Spleen (tissue), 11 donors: ENCODE data around the gene TM9SF4. TPM values are rescaled to one million over a fixed set of nuclear protein-coding genes. Genes with fewer than 3 reads are reported as not detected.

Experiments
- DNase-seq: peaks from one replicate; pipeline ENCODE4 v3.0.0-alpha.2; 2020
- H3K27ac ChIP-seq, 8 donors: fragments of 200-600 bp; sonication (generic) in 7 of 8; 1 replicate in 4 of 8; 2 replicates in 4 of 8; pipeline versions ENCODE4 v1.5.0 to v1.8.0; 2016 to 2021; ENCODE audit warnings: inconsistent platforms in 4 of 8, mild to moderate bottlenecking in 4 of 8, moderate library complexity in 1 of 8
- H3K27me3 ChIP-seq, 7 donors: fragments of 200-600 bp; sonication (generic) in 6 of 7; replicated peaks in 1 of 7; 1 replicate in 4 of 7; 2 replicates in 3 of 7; pipeline versions ENCODE4 v1.5.0 to v1.8.0; 2016 to 2021; ENCODE audit warnings: inconsistent platforms in 3 of 7, mild to moderate bottlenecking in 1 of 7
- H3K36me3 ChIP-seq, 6 donors: fragments of 200-600 bp; sonication (generic) in 5 of 6; 1 replicate in 4 of 6; 2 replicates in 2 of 6; pipeline versions ENCODE4 v1.5.0 to v1.8.0; 2016 to 2021; ENCODE audit warnings: inconsistent platforms in 2 of 6
- H3K4me1 ChIP-seq, 6 donors: fragments of 200-600 bp; sonication (generic) in 5 of 6; 1 replicate in 3 of 6; 2 replicates in 3 of 6; pipeline versions ENCODE4 v1.5.0 to v1.8.0; 2016 to 2021; ENCODE audit warnings: inconsistent platforms in 3 of 6
- H3K4me3 ChIP-seq, 8 donors: fragments of 200-600 bp; sonication (generic) in 7 of 8; 1 replicate in 4 of 8; 2 replicates in 4 of 8; pipeline versions ENCODE4 v1.5.0 to v1.8.0; 2016 to 2021; ENCODE audit warnings: inconsistent platforms in 4 of 8, mild to moderate bottlenecking in 4 of 8, moderate library complexity in 2 of 8
- H3K9me3 ChIP-seq, 8 donors: fragments of 200-600 bp; sonication (generic) in 7 of 8; 1 replicate in 4 of 8; 2 replicates in 4 of 8; pipeline versions ENCODE4 v1.5.0 to v1.8.0; 2016 to 2021; ENCODE audit warnings: inconsistent platforms in 4 of 8
- CTCF ChIP-seq, 11 experiments: fragments of 200-600 bp in 7 of 11; fragments of 450-650 bp in 4 of 11; sonication (generic) in 4 of 11; IDR thresholded peaks in 8 of 11; conservative IDR thresholded peaks in 3 of 11; 1 replicate in 7 of 11; 2 replicates in 4 of 11; pipeline versions ENCODE4 v1.4.0 to v1.8.0; 2016 to 2021; ENCODE audit warnings: antibody characterized with exemption in 11 of 11, inconsistent platforms in 4 of 11, mild to moderate bottlenecking in 1 of 11
- POLR2A ChIP-seq, 3 donors: fragments of 450-650 bp; IDR thresholded peaks; one replicate each; pipeline ENCODE4 v1.5.1; 2017; ENCODE audit warnings: antibody characterized with exemption in 3 of 3, mild to moderate bottlenecking in 1 of 3
- POLR2AphosphoS5 ChIP-seq, 3 donors: sonication (generic); formaldehyde crosslinking; IDR thresholded peaks; one replicate each; pipeline ENCODE4 v1.5.1; 2017; ENCODE audit warnings: antibody characterized with exemption in 3 of 3
- WGBS, 5 donors: extraction: QIAGEN DNeasy Blood & Tissue Kit in 3 of 5; methylation state at CpG; one replicate each; pipeline versions ENCODE4 v1.1.5 to v1.1.7; 2013 to 2018; 5-methylcytosine and 5-hydroxymethylcytosine counted together
- intact Hi-C: fragments of 100-400 bp; cut with DNase I; formaldehyde crosslinking; loops from one replicate; pipeline ENCODE4 v1.15.0; 2023; ENCODE audit warnings: low total_unique reads
- polyA plus RNA-seq, 3 donors: library from polyadenylated mRNA; stranded (reverse); fragments of 200-250 nt; gene quantifications; one replicate each; pipeline ENCODE4 v1.2.1, GENCODE V29; 2013
- total RNA-seq, 7 donors: library from RNA; depleted of rRNA in 3 of 7; stranded (reverse); fragments of >200 nt in 3 of 7; fragmentation: NEBNext Ultra II Directional in 4 of 7; extraction: Animal tissue kit (Norgen Biotek cat#: 25700) in 4 of 7; gene quantifications; one replicate each; pipeline versions ENCODE4 v1.1.0 to v1.2.1, GENCODE V29; 2016 to 2021
- donor health status: healthy with polysubstance abuse.
- donor health status: DM: no; HTN: no; CAD: no; lungs with moderate emphysema.
- donor health status: DM: no; HTN: no; CAD: no.
- donor health status: Bipolar disorder and iron deficiency.
- donor health status: healthy.
- donor health status: DM: no; HTN: no; CAD: no.
- donor health status: DM: yes; HTN: yes; CAD: no.

TM9SF4 gene
- total and polyA plus RNA-seq, 10 donors, result 12.0 to 58.3 (median 41.0) TPM

GRCh38 chr20:32149566-32150170 lies 40.2 kb downstream of the TM9SF4 start:
- Histone ChIP-seq H3K4me3 (no peak overlapping the region), H3K36me3 (peaks cover 0 to 100% (median 77%) of the 10 kb centered on the region in 6 donors), H3K27me3 (no peaks in the 10 kb centered on the region), H3K4me1 (peaks cover 2 to 26% (median 14%) of the 10 kb centered on the region in 6 donors), H3K27ac (no peak overlapping the region), H3K9me3 (no peaks in the 10 kb centered on the region)
- intact Hi-C loops, result no loop called here
- TF ChIP-seq CTCF (IDR thresholded peaks at IDR 0.05 in 8 of 11, conservative IDR thresholded peaks at IDR 0.05 in 3 of 11) (no peak), POLR2AphosphoS5 (IDR thresholded peaks at IDR 0.05) (peak in 1 of 3 donors; percentile 33)
- 90 to 96% (median 91%) methylated on average over 8 of the region's 8 CpGs for WGBS, 5 donors
- DNase-seq, result peak; percentile 46

- peak; percentile 58 for DNase-seq
- Histone ChIP-seq H3K9me3 (no peaks in the 10 kb centered on the region), H3K4me3 (no peak overlapping the region), H3K27me3 (no peaks in the 10 kb centered on the region), H3K36me3 (peaks cover 0 to 100% (median 73%) of the 10 kb centered on the region in 6 donors), H3K4me1 (peaks cover 8 to 33% (median 21%) of the 10 kb centered on the region in 6 donors), H3K27ac (no peak overlapping the region)
- WGBS, 5 donors, result 88 to 96% (median 91%) methylated on average over 7 to 10 of the region's 10 CpGs
- intact Hi-C loops, result no loop called here
- TF ChIP-seq CTCF (IDR thresholded peaks at IDR 0.05 in 8 of 11, conservative IDR thresholded peaks at IDR 0.05 in 3 of 11) (no peak), POLR2AphosphoS5 (IDR thresholded peaks at IDR 0.05) (peak in 1 of 3 donors; percentile 20)
These were observed 40.9 kb downstream of the TM9SF4 start for GRCh38 chr20:32150291-32150848.

GRCh38 chr20:32152421-32153155 lies 43.1 kb downstream of the TM9SF4 start:
- Histone ChIP-seq H3K27me3 (no peaks in the 10 kb centered on the region), H3K27ac (peak overlapping the region in 4 of 8 donors; percentile 30 to 84 (median 39)), H3K4me1 (peaks cover 8 to 41% (median 27%) of the 10 kb centered on the region in 6 donors), H3K9me3 (no peaks in the 10 kb centered on the region), H3K4me3 (no peak overlapping the region), H3K36me3 (peaks cover 0 to 98% (median 58%) of the 10 kb centered on the region in 6 donors)
- WGBS, 5 donors, result 71 to 86% (median 74%) methylated on average over 6 of the region's 6 CpGs
- peak; percentile 41 for DNase-seq
- no peak for TF ChIP-seq CTCF (IDR thresholded peaks at IDR 0.05 in 8 of 11, conservative IDR thresholded peaks at IDR 0.05 in 3 of 11)
- no peak for TF ChIP-seq POLR2A (IDR thresholded peaks at IDR 0.05)
- peak in 1 of 3 donors; percentile 51 for TF ChIP-seq POLR2AphosphoS5 (IDR thresholded peaks at IDR 0.05)
- intact Hi-C loops, result no loop called here

GRCh38 chr20:32153156-32153665 lies 43.7 kb downstream of the TM9SF4 start:
- H3K4me1 ChIP-seq, result peaks cover 8 to 41% (median 27%) of the 10 kb centered on the region in 6 donors
- H3K4me3 ChIP-seq, result no peak overlapping the region
- TF ChIP-seq POLR2A (IDR thresholded peaks at IDR 0.05), result no peak
- TF ChIP-seq POLR2AphosphoS5 (IDR thresholded peaks at IDR 0.05), result no peak
- no peak for TF ChIP-seq CTCF (IDR thresholded peaks at IDR 0.05 in 8 of 11, conservative IDR thresholded peaks at IDR 0.05 in 3 of 11)
- no peaks in the 10 kb centered on the region for H3K27me3 ChIP-seq
- intact Hi-C loops, result no loop called here
- no peaks in the 10 kb centered on the region for H3K9me3 ChIP-seq
- DNase-seq, result peak; percentile 32
- H3K27ac ChIP-seq, result peak overlapping the region in 3 of 8 donors; percentile 30 to 84 (median 35)
- WGBS, 5 donors, result 86 to 95% (median 90%) methylated on average over 4 of the region's 4 CpGs
- H3K36me3 ChIP-seq, result peaks cover 0 to 98% (median 58%) of the 10 kb centered on the region in 6 donors
